Activated T-cell treated with anti-CD3 and anti-CD28 coated beads, Interleukin-2, amount 50 U/mL, for 48 hours (primary cell): ENCODE results near the gene BCL2L15.

Experiments
- DNase-seq, 2 experiments: peaks; one replicate each; pipeline ENCODE4 v3.0.0-alpha.2; 2020

Gene BCL2L15

DNA sequence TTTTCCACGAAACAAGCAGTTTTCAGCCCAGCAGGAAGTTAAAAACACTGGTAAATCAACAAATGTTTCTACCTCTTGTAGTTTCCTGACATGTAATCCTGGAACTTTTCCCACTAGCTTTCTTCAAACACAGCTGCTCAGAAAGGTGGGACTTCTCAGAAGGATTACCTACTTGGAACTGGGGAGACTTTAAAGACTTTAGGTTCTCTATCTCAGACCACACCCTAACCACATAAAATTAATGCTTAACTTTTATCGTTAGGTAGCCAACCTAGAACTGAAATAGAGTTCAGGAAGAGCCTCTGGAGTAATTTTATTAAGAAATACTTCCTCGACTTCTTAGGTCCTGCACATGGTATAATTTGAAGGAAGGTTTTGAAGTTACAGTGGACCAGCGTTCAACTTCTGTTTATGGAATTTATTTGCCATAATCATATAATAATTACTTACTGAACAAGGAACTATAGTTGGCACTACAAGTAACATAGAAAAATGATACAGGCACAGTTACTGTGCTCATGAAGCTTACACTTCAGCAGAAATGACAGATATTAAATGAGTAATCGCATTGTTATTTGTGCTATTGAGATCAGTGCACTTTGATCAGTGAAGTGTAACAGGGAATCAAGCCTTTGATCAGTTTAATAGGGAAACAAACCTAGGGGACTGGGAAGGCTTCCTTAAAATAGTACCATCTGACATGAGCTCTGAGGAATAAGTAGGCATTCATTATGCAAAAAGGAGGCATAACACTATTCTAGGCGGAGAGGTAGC lies at the start of gene BCL2L15:
TSS of gene BCL2L15 (minus strand) at position 180 of the 774 bp plus-strand sequence. CDS start 206 bp downstream, outside the sequence.
- no peak for DNase-seq

DNA sequence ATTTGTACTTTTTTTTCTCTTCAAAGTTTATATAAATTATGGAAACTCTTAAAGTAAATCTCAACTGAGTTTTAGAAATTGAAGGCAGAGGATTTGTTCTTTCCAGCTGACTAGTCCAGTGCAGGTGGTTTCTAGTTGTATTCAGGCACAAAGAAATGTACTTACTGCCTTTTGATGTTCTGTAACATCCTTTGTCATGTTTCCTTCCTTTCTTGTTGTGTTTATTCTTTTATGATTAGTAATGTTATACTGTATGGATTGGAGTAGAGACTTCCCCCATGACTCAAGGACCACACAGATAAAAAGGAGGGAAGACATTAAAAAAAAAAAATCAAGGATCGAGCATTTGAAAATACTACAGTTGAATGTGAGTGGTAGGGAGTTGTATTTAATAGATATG lies 49.8 kb upstream of the BCL2L15 start:
- DNase-seq: no peak

DNA sequence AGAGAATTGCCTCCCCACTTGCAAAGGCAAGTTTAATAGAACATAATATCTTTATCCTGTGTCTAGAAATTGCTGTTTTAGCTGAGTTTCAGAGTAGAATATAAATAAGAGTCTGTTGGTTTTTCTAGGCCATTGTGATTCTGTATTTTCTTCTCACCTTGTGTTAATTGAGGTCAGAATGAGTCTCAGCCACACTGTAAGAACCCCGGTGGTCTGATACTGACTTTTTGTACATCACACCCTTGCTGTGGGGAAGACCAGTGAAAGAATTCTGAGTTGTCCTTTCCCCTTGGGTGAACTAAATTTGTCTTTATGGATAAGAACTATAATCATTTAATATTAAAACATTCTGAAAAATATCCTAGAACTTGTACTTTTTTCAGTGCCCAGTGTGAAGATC lies 48.6 kb upstream of the BCL2L15 start:
- no peak for DNase-seq

DNA sequence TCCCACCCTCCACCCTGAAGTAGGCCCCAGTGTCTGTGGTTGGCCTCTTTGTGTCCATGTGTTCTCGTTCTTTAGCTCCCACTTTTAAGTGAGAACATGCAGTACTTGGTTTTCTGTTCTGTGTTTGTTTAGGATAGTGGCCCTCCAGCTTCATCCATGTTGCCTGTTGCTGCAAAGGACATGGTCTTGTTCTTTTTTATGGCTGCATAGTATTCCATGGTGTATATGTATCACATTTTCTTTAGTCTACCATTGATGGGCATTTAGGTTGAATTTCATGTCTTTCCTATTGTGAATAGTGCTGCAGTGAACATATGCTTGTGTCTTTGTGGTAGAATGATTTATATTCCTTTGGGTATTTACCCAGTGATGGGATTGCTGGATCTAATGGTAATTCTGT lies 47.8 kb upstream of the BCL2L15 start:
- DNase-seq: no peak

DNA sequence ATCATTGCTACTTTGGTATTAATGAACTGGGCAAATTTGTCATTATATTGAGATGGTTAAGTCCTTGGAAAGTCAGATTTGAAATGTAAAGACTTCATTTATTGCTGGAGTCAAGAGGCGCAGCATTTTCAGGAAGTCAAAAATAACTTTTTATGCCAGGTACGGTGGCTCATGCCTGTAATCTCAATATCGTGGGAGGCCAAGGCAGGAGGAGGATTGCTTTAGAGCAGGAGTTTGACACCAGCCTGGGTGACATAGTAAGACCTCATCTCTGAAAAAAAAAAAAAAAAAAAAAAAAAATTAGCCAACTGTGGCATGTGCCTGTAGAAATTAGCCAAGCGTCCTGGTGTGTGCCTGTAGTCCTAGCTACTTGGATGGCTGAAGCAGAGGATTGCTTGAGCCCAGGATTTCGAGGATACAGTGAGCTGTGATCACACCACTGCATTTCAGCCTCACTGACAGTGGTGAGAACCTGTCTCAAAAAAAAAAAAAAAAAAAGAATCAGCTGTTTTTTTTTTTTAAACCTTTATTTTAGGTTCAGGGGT lies 47.2 kb upstream of the BCL2L15 start:
- no peak for DNase-seq

DNA sequence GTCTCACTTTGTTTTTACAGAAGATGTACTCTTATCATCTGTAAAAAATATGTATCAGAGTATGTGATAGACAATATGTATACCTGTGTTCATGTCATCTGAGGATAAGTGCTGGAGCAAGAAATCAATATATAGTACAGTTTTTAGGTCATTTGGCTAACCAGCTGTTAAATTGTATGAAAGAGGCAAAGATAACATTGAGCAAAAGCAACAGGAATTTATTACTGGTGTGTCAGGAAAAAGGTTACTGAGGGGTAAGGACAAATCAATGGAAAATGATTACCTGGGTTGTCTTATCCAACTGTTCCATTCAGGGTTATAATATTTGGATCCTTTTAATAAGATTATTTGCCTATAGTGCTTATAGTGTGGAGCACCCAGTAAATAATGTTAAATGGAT lies 46.6 kb upstream of the BCL2L15 start:
- no peak for DNase-seq

DNA sequence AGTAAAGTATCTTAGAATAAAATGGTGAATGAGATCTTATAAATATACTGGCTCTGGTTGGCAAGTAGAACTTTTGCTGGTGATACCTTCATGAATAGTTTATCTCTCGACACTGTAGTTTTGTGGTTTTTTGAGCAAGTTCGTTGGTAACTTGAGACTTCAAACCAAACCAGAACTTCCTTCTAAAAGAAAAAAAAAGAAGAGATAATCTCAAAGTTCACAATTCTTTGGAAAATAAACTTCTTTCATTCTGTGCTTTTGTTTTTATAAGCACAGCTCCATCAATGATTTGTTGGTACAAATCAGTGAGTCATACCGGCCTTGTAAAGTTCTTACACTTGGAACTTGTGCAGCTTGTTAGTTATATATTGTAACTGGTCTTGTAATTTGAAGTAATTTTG lies 44.1 kb upstream of the BCL2L15 start:
- no peak for DNase-seq

DNA sequence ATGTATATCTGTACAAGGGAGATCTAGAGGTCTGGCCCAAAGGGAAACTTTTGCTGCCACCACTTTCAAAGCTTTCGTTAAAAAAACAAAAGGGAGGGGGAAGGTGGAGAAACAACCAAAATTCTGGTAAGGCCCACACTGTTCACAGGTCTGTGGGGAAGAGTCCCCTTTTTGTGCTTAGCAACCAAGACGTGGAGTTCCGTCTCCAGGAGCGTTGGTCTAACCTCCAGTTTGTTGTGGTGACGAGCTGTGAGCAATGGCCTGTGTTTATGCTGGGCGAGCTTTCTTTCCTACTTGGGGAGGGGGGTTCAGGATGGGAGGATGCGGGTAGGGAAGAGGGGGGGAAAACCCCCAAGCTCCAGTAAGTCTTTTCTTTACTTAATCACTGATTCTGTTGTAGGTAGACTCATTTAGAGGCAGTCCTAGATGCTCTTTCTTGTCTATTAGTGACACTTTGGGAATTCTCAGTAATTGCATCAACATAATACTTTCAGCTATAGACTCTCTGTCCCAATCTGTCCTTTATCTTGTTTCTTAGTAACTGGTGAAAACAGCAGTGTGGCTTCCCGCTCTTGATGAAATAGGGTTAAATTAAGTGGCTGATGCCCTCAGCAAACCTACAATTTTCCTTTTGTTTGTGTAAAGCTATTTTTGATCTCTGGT lies 43.2 kb upstream of the BCL2L15 start:
- peak; percentile 73 to 75 for DNase-seq

DNA sequence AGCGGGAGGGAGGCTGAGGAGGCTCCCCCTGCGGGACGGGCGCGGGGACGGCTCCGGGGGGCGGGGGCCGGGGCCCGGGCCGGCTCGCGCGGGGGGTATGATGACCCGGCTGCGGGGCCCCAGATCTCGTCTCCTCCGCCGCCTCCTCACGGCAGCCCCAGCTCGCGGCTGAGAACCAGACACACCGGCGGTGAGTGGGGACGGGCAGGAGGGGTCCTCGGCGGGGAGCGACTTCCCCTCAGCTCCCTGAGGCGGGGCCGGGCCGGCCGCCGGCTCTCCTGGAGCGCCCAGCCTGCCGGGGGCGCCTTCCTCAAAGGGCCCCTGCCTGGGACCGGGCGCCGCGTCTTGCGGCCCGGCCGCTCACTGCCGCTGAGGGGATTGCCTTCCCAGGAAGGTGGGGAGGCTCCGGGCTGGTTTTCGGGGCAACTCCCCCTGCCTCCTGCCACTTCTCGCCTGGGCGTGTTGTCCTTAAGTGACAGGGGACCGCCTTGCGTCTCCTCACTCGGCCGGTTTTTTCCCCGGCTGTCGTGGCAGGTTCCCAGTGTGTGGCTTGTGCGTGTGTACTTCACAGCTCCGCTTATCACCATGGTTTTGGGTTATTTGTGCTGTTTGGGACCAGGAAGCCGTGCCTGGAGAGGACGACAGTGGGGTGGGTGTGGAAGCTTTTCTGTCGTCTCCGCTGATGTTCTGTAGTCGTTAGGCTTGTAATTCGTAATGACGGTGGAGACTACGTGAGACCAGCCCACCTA lies 42.5 kb upstream of the BCL2L15 start:
- DNase-seq: peak; percentile 75 to 76

DNA sequence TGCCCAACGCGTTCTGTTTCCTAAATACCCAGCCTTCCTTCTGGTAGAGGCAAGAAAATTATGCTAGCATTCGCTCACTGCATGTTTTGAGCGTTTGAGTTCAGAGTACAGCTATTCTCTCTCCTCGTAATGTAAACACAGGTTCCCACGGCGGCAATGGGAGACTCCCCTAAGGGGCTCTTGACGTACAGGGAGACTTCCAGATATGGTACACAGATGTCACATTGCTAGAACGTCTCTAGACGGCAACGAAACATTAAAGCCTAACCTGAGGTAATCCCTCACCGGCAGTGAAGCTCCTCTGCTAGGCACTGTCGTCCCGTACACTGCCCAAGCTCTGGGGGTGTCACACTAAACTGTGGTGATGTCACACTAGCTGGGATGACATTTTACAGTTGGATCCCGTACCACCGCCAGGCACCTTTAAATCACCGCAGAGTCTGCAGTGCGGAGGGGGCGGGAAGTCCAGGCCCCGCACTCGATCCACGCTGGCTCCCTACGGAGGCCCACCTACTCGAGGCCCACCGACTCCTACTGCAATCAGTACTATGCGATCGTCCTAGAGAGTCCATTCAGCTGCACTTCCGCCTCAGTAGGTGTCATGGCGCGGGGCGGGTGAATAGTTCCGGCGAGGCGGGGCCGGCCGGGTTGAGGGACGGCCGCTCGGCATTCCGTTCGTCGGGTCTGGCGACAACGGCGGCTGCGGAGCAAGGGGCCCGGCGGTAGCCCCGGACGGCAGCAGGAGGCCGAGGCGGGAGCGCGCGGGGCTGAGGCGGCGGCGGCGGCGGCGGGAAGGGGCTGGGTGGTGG lies 41.8 kb upstream of the BCL2L15 start, which contains the start of gene HIPK1:
TSS of gene HIPK1 (plus strand) at position 384 of the 809 bp plus-strand sequence.
- peak; percentile 96 for DNase-seq

DNA sequence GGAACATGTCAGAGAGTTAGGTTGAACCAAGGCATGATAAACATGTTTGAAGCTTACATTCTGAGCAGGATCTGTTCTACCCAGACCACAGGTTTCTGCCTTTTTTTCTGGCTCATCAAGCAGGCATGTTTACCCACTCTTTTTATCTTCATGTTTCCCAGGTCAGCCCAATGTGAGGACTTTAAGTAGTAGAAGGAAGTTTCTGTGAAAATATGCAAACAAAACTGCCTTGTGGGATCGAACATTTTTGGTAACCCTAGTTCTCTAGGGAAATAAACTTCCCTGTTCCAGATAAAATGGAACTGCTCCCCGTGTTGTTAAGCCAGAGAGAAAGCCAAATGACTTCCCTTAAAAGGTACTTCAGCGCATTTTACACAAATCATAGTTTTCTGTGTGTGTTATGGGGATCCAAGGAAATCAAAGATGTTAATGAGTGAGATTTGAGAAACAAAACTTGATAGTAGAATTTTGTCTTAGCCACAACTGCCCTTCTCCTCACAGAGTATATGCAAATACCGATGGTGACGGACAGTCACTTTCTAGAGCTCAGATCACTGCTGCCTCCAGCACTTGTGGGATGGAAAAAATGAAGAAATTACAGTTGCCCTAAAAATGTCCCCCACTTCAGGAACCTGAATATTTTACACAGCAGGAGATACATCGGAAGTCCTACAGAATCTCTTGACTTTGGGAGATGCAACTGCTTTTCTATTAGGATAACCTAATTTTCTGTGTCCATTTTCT lies 41.0 kb upstream of the BCL2L15 start:
- no peak for DNase-seq

DNA sequence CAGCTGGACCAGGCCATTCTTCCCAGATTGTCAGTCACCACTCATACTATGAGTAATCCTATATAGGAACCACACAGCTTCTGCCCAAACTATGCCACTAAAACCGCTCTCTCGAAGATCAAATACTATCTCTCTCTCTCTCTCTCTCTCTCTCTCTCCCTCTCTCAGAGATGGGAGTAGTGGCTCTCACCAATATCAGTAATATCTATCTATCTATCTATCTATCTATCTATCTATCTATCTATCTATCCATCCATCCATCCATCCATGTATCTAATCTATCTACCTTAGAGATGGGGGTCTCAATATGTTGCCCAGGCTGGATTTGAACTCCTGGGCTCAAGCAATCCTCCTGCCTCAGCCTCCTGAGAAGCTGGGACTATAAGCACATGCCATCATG lies 37.1 kb upstream of the BCL2L15 start:
- DNase-seq: no peak

DNA sequence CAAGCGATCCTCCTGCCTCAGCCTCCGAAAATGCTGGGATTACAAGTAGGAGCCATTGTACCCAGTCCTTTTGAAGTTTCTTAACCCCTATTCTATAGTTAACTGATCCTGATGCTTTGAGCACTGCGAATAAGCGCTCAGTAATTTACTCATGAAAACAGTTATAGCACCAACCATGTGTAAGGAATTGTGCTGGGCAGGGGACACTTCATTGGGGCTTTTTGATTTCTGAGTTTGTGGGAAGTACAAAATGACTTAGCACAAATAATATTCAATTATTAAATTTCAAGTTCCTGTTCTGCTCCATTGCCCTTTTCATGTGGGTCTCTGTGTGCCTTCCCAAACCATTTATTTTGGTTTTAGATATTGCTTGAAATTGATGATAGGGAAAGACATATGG lies 35.6 kb upstream of the BCL2L15 start:
- no peak for DNase-seq

DNA sequence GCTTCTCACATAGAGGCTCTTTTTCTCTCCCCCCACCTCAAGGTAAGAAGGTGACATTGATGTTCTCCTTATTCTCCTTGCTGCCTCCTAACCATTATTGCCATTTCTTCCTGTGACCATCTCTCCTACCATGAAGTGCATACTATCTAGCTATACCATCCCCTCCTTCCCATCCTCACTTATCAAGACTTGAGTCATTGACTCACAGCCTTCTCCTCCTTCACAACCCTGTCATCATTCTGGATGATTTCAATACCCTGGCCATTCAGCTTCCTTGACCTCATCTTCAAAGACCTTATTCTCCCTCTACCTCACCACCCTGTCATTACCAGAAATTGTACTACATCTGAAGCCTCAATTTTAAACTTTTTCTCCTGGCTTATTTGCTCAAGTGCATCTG lies 30.9 kb upstream of the BCL2L15 start:
- DNase-seq: no peak

DNA sequence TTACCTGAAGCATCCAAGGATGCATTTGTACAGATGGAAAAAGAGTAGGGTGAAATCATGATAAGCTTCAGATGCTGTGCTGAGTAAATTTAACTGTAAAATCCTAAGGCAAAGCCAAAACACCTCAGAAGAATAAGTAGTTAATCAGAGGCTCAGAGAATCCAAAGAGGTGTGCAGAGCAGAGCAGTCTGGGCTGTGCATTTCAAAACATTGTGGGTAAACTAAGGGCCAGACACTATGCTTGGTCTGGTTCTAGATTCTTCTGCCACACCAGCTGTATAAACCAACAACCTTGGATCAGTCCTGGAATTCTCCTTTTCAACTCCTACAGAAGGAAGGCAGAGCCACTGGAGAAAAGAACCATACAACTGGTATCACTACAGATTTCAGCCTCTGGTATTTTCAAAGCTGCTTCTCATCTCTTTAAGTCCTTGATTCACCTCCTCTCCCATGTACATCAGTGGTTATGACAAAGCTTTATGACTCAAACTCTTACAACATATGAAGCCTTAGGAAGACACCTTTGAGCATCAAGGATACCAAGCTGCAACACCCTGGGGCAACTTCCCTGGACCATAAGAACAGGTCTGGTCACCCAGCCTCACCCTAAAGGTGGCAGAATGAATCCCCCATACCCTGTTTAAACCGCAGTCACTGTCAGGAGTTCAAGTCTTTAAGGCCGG lies 30.2 kb upstream of the BCL2L15 start:
- DNase-seq: no peak

DNA sequence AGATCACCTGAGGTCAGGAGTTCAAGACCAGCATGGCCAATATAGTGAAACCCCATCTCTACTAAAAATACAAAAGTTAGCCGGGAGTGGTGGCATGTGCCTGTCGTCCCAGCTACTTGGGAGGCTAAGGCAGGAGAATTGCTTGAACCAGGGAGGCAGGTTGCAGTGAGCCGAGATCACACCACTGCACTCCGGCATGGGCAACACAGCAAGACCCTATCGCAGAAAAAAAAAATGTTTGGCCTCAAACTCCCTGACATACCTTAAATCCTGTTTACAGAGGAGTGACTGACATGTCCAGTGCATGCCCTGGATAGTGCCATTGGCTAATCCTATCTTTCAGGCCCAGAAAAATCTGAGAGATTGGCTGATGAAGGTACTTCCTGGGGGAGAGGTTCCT lies 29.6 kb upstream of the BCL2L15 start:
- no peak for DNase-seq

DNA sequence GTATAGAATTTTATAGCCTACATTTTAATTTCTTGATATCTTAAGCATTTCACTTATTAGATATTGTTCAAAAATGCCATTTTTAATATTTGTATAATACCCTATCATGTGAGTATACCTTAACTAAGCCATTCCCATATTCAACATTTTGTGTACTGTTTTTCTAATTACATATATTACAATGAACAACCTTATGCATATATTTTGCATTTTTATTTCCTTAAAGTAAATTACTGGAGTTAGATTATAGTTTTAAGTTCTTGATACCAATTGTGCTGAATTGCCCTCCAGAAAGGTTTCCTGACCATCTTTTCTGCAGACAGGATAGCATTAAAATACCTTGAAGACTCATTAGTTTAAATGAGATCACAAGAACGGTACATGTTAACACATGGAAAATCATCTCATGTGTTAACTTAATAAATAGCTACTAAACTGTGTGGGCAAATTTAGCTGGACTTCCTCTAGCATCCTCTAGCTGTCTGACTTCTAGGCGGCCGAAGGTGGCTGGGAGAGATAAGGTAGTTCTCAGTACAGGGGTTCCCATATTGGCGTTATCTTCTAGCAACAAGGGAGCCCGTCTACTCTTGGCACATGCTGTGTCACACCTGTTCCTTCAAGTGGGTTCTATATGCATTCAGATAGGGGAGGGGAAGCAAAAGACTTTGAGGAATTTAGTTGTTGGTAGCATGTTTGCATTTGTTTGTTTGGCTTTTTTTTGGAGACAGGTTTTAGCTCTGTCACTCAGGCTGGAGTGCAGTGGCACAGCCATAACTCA lies 26.7 kb upstream of the BCL2L15 start:
- no peak for DNase-seq

DNA sequence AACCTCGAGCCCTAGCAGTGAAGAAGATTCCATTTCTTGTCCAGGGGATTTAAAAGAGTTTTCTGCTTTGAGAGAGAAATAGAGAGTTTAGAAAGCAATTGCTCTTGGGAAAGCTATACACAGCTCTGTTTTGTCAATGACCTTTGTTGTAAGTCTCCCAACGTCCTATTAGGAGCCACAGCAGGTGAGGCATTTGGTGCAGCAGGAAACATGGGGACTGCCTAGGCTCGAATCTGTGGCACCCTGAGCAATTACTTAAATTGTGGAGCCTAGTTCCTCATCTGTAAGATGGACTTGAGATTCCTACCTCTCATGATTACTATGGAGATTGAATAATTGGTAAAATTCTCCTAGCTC lies 25.9 kb upstream of the BCL2L15 start:
- no peak for DNase-seq

DNA sequence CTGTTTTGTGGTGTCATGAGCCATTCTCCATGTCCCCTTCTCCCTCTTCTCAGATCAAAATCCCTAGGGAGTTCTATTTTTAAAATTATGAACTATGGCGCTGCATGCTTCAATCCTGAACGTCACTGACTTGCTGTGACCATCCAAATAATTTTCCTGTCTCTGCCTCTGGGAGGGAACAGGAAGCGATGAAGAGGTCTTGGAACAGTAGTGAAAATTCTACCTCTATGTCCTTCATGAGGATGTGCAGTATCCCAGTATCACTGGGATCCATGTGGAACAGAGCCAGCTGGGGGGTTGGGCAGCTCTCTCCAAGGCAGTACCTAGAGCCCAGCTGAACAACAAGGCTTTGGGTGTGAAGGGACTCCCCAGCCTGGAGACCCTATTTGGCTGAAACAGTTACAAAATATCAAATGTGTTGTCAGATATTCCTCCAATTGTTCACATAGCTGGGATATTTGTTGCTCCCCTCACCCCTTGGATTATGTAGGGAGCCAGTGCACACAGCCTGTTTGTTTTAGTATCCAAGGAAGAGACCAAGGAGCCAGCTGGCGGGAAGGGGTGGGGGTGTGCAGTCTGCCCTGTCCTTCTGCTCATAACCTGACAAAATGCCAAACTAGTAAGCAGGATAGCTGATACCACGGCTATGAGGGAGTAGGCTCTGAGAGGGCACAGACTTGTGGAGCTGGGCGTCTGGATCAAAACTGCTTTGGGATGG lies 25.4 kb upstream of the BCL2L15 start:
- DNase-seq: no peak

DNA sequence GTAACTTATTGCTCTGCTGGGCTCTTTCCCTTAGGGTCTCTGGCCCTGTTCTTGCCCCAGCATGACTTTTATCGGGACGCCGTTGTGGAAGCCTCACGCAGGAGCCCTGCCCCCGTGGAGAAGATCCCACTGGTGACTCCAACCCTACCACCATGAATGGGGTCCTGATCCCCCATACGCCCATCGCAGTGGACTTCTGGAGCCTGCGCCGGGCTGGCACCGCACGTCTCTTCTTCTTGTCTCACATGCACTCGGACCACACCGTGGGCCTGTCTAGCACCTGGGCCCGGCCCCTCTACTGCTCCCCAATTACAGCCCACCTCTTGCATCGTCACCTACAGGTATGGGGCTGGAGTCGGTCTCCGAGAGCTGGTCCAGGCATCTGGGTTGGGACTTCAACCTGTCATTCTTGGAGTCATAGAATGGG lies 18.1 kb upstream of the BCL2L15 start:
- DNase-seq: no peak
